ENCODE results near the gene TAS2R43. TPM values are rescaled to one million over a fixed set of nuclear protein-coding genes. Genes with fewer than 3 reads are reported as not detected.
"Not testable (repeated sequence)": the region's sequence is repeated elsewhere in the genome, so short reads cannot be mapped to it uniquely, and the experiment has no call there.

The TAS2R43 gene
- total and polyA plus RNA-seq, 2 experiments from 2014 or later, result 0.69 to 2.6 TPM

GRCh38 chr12:11105546-11105945, 13.4 kb upstream of the TAS2R43 start:
- Histone ChIP-seq H3K27ac (no peak overlapping the region), H3K9me2 (replicated peaks; ENCODE audit: insufficient read depth) (no peaks in the 10 kb centered on the region), H3K9me3 (ENCODE audit: low read depth) (no peaks in the 10 kb centered on the region), H2AFZ (no peak overlapping the region), H3K79me2 (peaks cover 43% of the 10 kb centered on the region), H3K36me3 (replicated peaks; ENCODE audit: insufficient read depth, low read depth) (no peaks in the 10 kb centered on the region), H4K20me1 (ENCODE audit: insufficient read depth, poor library complexity, severe bottlenecking) (no peaks in the 10 kb centered on the region), H3K4me2 (no peak overlapping the region), H3K27me3 (no peaks in the 10 kb centered on the region), H3K4me3 (no peak overlapping the region), H3K4me1 (ENCODE audit: insufficient read depth) (no peaks in the 10 kb centered on the region)
- DNase-seq (ENCODE audit: low spot score), result no peak
- TF ChIP-seq CTCF (IDR thresholded peaks at IDR 0.05; ENCODE audit: poor library complexity) (no peak), EZH2phosphoT487 (IDR thresholded peaks at IDR 0.05; ENCODE audit: low read depth, severe bottlenecking, unreplicated experiment) (no peak), EZH2 (IDR thresholded peaks at IDR 0.05; ENCODE audit: borderline replicate concordance) (no peak)
- 66% methylated on average over 2 of the region's 2 CpGs for WGBS (ENCODE audit: low lambda C conversion rate, missing lambda C conversion rate)

GRCh38 chr12:11094910-11095309, 2.8 kb upstream of the TAS2R43 start:
- H3K4me2 ChIP-seq; H3K9me3 ChIP-seq (ENCODE audit: low read depth); H3K27me3 ChIP-seq; H4K20me1 ChIP-seq (ENCODE audit: insufficient read depth, poor library complexity, severe bottlenecking); H3K4me1 ChIP-seq (ENCODE audit: insufficient read depth); H2AFZ ChIP-seq; H3K9me2 ChIP-seq (replicated peaks; ENCODE audit: insufficient read depth); H3K4me3 ChIP-seq; H3K36me3 ChIP-seq (replicated peaks; ENCODE audit: insufficient read depth, low read depth); H3K27ac ChIP-seq; DNase-seq (ENCODE audit: low spot score): not testable (repeated sequence)
- no CpG with 5 or more reads among the region's 2 CpGs for WGBS (ENCODE audit: low lambda C conversion rate, missing lambda C conversion rate)
- peaks cover 17% of the 10 kb centered on the region for H3K79me2 ChIP-seq

- H3K27ac ChIP-seq, result no peak overlapping the region
- no peaks in the 10 kb centered on the region for H3K36me3 ChIP-seq (replicated peaks; ENCODE audit: insufficient read depth, low read depth)
- no peaks in the 10 kb centered on the region for H3K79me2 ChIP-seq
- H2AFZ ChIP-seq, result no peak overlapping the region
- no peaks in the 10 kb centered on the region for H3K4me1 ChIP-seq (ENCODE audit: insufficient read depth)
- DNase-seq (ENCODE audit: low spot score), result no peak
- no peaks in the 10 kb centered on the region for H3K27me3 ChIP-seq
- no peaks in the 10 kb centered on the region for H4K20me1 ChIP-seq (ENCODE audit: insufficient read depth, poor library complexity, severe bottlenecking)
- H3K9me3 ChIP-seq (ENCODE audit: low read depth), result no peaks in the 10 kb centered on the region
- H3K4me2 ChIP-seq, result no peak overlapping the region
- no peaks in the 10 kb centered on the region for H3K9me2 ChIP-seq (replicated peaks; ENCODE audit: insufficient read depth)
- H3K4me3 ChIP-seq, result no peak overlapping the region
- no peak for TF ChIP-seq EZH2 (IDR thresholded peaks at IDR 0.05; ENCODE audit: borderline replicate concordance)
- TF ChIP-seq CTCF (IDR thresholded peaks at IDR 0.05; ENCODE audit: poor library complexity), result no peak
- TF ChIP-seq EZH2phosphoT487 (IDR thresholded peaks at IDR 0.05; ENCODE audit: low read depth, severe bottlenecking, unreplicated experiment), result no peak
- WGBS (ENCODE audit: low lambda C conversion rate, missing lambda C conversion rate), result 91% methylated on average over 5 of the region's 5 CpGs
These were observed 2.9 kb downstream of the TAS2R43 start for GRCh38 chr12:11089246-11089645.

- H3K36me3 ChIP-seq (replicated peaks; ENCODE audit: insufficient read depth, low read depth), result no peaks in the 10 kb centered on the region
- H3K27me3 ChIP-seq, result no peaks in the 10 kb centered on the region
- no peak overlapping the region for H2AFZ ChIP-seq
- H3K4me1 ChIP-seq (ENCODE audit: insufficient read depth), result no peaks in the 10 kb centered on the region
- TF ChIP-seq EZH2phosphoT487 (IDR thresholded peaks at IDR 0.05; ENCODE audit: low read depth, severe bottlenecking, unreplicated experiment) (no peak), CTCF (IDR thresholded peaks at IDR 0.05; ENCODE audit: poor library complexity) (no peak), EZH2 (IDR thresholded peaks at IDR 0.05; ENCODE audit: borderline replicate concordance) (no peak)
- no peaks in the 10 kb centered on the region for H3K9me2 ChIP-seq (replicated peaks; ENCODE audit: insufficient read depth)
- no peak overlapping the region for H3K4me2 ChIP-seq
- DNase-seq (ENCODE audit: low spot score), result no peak
- no peak overlapping the region for H3K4me3 ChIP-seq
- H3K27ac ChIP-seq, result no peak overlapping the region
- H3K79me2 ChIP-seq, result no peaks in the 10 kb centered on the region
- H3K9me3 ChIP-seq (ENCODE audit: low read depth), result no peaks in the 10 kb centered on the region
- H4K20me1 ChIP-seq (ENCODE audit: insufficient read depth, poor library complexity, severe bottlenecking), result no peaks in the 10 kb centered on the region
- 100% methylated on average over 3 of the region's 3 CpGs for WGBS (ENCODE audit: low lambda C conversion rate, missing lambda C conversion rate)
These were observed 6.7 kb downstream of the TAS2R43 start for GRCh38 chr12:11085419-11085818.

All from hepatocyte (in vitro differentiated cells).